Epithelial cell of prostate (primary cell): Measurements from ENCODE around the gene GNG13.

ENCODE experiments used
- DNase-seq: peaks from one replicate; pipeline ENCODE4 v3.0.0-alpha.2; 2011; ENCODE audit warnings: low read depth, low spot score
- H3K27ac ChIP-seq: fragments of 450-650 bp; 2 replicates; pipeline ENCODE4 v1.5.1; 2017; ENCODE audit warnings: mild to moderate bottlenecking

GNG13 gene

DNA sequence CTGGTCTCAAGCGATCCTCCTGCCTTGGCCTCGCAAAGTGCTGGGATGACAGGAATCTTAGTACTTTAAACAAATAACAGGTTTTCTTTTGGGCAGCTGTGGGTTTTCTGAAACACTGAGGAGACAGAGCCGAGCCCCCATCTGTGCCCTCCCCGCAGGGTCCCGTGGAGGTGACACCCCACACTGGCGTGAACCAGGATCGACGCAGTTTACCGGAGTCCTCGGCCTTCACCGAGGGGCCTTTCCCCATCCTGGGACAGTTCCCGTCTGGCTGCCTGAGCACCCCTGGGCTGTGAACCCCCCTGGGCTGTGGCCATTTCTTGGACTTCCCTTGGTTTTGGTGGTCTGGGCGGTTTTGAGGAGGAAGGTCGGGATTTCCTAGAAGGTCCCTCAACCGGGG, 15.3 kb upstream of the GNG13 start:
- DNase-seq, result no peak
- no peak overlapping the region for H3K27ac ChIP-seq

DNA sequence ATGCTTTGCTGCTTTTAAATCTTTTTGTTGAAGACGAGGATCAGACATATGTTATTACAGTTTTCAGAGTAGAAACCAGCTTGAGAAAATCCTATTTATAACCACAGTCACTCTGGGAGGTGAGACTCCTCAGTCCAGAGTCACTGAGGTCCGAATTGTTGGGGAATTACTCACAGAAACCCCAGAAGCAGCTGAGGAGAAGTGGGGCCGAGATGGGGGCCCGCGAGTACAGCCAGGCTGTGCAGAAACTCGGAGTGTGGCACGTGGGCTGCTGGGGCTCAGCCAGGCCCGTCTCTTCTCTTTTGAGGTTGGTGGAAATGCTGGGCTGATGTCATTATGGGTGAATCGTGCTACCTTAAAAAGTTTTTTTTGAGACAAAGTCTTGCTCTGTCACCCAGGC, 14.4 kb upstream of the GNG13 start:
- no peak overlapping the region for H3K27ac ChIP-seq
- no peak for DNase-seq

DNA sequence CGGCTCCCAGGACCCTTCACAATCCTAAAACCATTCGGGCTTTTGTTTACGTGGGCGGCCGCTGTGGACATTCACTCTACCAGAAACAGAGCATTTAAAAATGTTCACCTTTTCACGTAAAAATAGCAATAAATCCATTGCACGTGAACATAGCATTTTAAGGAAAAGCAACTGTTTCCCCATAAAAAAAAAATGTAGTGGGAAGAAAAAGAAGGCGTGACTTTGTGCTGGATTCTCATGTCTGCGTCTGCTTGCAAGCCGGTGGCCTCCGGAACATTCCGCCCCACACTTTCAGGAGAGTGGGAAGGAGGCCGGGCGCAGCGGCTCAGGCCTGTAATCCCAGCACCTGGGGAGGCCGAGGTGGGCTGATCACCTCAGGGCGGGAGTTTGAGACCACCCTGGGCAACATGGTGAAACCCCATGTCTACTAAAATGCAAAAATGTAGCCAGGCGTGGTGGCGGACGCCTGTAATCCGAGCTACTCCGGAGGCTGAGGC, 13.4 kb upstream of the GNG13 start:
- no peak overlapping the region for H3K27ac ChIP-seq
- no peak for DNase-seq

DNA sequence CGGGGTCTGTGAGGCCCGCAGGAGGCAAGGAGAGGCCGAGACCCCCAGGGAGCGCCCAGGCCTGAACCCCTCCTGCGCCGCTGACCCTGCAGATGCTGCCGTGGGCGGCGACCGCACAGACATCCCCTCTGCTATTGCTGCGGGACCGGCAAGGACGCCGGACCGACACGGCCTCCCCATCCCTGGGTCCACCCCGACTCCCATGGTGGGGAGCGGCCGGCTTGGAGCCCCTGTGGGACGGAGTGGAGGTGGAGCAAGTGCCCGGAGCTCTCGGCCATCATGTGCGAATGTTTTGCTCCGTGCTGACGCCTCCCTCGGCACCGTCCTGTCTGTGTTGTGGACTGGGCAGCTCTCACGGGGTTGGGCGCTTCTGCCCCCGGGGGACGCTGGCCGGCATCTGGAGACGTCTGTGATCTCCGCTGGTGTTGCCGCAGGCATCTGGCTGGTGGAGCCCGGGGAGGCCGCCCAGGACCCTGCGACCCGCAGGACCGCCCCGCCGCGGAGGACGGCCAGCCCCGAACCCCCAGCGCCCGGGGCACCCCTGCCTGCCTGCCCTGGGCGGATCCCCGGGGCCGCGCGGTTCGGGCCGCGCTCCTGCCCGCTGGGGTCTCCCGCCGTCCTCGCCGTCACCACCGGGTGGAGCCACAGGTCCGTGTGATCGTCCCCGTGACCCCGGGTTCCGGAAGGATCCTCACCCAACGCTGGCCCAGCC, 12.8 kb upstream of the GNG13 start:
- no peak for DNase-seq
- no peak overlapping the region for H3K27ac ChIP-seq

DNA sequence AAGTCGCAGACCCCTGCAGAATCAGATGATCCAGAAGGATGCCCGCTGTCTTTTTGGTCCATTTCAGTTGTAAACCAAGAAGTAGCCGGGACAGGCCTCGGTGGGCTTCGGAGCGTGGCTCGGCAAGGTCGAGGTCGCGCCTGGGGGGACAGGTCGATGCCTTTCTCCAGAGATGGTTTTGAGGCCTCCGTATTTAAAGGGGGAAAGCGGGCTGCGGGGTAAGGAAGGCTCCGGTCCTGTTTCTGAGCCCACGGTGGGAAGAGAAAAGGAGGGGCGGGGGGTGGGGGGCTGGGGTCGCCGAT, 7.5 kb upstream of the GNG13 start:
- no peak overlapping the region for H3K27ac ChIP-seq
- DNase-seq, result no peak

DNA sequence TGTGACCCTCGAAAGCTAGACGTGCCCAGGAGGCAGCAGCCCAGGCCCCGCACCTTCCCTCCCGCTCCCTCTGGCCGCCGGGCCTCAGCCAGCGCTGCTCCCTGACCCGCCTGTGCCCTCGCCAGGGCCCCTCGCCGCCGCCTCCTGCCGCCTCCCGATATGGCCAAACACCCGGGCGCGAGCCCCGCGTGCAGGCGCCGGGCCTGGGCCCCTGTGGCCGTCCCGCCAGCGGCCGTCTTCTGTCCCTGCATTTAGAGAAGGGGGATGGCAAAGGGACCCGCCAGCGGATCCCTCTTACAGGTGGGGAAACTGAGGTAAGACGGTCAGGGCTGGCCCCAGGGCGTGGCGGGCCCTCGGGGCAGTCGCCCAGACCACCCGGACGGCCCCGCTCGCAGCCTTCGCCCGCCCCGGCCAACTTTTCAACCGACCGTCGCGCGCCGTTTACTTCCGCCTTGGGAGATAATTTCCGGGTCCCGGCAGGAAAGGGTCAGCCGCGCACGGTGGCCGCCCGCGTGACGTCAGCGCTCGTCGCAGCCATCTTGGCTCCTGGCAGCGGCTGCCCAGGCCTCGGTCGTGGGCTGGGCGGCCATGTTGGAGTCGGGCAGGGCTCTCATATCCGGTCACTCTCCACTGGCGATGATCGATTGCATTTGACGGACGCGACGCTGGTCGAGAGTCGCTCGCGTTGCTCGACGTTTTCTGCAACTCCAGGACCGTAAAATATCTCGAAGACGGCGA, 7.0 kb upstream of the GNG13 start:
- DNase-seq, result peak; percentile 51
- H3K27ac ChIP-seq, result peak overlapping the region; percentile 64

DNA sequence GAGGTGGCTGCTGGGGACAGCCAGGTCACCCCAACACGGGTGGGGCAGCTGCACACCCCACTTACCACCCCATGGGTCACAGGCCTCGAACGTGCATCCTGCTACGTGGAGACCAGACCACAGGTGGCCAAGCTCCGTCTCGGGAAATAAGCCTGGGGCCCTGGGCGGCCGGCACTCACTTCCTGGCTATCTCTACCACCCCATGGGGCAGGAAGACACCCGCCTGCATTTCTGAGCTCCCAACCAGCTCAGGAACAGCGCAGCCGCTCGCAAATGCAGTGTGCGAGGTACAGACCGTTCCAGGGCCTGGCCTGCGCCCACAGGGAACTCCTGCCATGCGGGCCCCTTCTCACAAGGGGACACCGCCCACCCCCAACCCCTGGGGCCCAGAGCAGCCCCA, 4.9 kb upstream of the GNG13 start:
- no peak for DNase-seq
- H3K27ac ChIP-seq, result no peak overlapping the region

DNA sequence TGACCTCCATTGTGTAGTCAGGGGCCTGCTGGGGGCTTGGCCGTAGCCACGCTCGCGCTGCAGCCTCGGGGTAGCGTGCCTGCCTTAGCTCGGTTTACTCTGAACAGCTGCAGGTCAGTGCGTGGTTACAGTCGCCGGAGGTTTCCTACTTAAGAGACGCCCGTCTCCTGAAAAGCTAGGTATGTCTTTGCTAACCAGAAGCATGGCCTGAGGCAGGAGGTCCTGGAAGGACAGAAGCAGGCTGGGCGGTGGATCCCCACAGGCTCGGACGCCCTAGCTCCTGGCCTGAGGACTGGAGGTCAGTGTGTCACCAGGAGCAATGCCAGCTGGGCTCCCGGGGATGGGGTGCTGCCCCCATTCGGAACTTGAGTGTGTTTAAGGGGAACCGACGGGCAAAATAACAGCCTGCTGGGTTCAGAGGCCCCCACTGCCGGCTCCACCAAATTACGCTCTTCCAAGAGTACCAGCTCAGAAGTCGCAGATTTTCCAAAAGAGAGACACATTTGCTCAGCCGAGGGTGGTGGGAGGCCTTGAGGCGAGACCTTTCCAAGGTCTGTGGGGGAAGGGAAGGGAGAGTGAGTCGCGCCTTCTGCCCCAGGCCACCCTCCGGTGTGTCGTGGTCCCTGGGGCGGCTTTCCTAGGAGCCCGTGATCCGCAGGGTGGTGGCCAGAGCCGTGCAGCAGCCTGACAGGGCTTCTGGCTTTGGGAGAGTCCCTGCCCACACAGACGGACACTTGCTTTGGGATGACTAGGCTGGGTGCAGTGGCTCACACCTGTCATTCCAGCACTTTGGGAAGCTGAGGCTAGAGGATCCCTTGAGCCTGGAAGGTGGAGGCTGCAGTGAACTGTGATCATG, 3.9 kb upstream of the GNG13 start:
- no peak overlapping the region for H3K27ac ChIP-seq
- DNase-seq, result no peak

DNA sequence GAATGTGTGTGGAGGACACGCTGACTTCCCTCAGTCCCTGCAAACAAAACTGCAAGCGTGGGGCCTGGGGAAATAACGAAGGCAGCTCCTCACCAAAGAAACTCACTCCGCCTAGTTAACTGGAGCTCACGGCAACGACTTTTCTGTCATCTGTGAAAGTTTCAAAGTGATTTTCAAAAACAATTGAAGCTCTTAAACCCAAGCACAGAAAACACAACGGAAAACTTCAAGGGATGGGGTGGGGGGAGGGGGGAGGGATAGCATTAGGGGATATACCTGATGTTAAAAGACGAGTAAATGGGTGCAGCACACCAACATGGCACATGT, 3.2 kb upstream of the GNG13 start:
- H3K27ac ChIP-seq, result no peak overlapping the region
- no peak for DNase-seq

DNA sequence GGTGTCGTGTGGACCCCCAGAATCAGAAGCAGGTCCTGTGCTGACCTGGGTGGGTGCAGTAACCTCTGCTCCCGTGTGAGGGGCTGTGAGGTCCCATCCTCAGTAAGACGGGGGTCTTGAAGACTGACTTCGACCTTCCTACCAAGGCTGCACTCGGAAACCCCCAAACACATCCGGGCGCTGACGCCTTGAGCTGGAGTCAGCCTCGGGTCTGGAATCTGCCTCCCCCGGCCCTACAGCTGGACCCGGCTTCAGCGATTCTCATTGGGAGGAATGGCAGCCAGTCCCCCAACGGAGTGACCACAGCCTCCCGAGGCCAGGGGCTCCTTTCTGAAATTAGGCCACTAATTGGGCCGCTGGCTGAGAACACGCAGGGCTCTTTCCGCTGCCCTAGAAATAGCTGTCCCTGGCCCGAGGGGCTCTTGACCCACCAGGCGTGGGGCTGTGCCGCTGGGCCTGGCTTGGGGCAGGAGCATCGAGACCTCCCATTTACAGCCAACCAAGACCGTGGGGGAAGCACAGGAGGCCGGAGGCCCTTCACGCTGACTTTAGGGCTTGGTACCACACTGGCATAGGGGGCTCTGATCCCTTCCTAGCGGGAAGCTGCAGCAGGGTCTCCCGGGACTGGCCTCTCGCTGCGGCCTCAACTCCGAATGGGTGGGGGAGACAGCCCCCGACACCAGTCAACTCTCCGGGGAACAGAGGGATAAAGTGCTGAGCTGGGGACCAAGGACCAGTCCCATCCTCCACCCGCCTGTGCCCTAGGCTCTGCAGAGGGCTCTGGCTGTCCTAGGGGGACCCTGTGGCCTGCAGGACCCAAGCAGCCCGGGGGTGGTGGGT, 2.6 kb upstream of the GNG13 start:
- H3K27ac ChIP-seq, result no peak overlapping the region
- DNase-seq, result no peak

DNA sequence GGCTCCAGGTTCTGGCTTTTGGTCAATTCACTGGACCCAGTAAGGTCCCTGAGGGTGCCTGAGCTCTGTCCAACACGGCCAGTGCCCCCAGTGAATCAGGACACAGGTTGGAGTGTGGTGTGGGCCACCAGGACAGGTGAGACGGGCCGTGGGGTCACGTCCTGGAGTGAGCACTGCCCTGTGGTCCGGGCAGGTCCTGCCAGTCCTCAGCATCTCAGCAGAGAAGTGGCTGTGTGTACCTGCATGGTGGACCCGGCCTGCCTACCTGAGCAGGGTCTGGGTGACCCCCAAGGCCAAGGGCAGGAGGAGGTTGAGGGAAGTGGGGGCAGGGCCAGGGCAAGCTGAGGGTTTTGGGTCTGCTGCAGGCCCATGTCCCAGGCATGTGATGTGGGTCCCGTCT, 1.9 kb upstream of the GNG13 start:
- no peak overlapping the region for H3K27ac ChIP-seq
- no peak for DNase-seq

DNA sequence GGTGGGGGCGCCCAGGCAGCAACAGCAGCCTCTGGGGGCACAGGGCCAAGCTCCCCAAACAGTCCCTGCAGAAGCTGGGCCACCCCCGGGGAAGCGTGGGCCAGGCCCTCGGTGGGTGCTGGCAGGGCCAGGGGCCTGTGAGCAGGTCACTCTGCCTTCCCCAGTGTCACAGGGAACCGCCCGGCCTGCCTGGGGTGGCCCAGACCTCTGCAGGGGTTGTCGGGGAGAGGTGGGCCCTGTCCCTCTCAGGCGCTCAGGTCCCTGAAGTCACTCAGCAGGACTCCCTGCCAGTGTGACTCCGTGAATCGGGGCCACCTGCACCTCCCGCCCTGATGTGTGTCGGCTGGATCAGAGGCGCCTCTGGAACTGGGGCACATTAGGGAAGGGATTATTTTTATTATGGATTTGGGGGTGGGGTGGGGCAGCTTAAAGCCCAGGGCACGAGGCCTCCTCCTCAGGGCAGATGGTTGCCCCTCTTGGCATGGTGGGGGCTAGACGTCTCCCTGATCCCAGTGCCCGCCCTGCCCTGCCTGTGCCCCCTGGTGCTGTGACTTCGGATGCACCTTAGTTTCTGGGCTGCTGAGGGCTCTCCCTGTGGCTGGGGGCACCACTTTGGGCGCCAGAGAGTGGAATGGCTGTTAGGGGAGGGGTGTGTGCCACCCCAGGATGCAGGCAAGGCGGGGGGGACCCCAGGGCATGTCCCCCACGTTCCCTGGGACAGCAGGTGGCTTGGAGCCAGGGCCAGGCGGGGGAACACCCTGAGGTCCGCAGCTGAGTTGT, 1.2 kb upstream of the GNG13 start:
- DNase-seq, result no peak
- H3K27ac ChIP-seq, result no peak overlapping the region

DNA sequence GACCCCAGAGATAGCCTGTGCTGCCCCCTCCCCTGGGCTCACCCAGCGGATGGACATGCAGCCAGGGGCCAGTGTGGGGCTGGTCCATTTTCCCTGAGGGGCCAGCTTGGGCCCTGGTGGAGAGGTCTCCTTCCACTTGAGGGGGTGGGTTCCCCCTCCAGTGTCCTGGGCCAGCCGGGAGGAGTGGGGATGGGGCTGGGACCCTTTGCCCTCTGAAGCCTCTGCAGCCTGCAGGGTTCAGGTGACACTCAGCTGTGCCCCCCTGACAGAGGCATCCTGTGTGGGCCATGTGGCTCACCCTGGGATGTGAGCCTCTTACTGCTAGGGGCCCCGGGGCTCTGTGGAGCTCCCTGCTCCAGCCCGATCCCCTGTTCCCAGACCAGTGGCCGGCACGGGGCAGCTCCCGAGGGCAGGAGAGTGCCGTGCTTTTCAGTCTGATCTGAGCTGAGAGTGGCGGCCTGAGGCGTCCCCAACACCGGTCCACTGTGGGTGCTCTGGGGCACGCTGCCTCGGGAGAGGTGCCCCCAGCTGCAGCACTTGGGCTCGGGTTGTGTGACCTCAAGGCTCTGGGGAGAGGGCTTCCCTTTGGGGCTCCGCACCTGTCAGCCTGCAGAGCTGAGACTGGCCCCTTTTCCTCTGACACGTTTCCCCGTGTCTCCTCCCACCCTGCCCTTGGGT, 439 bp upstream of the GNG13 start:
- no peak overlapping the region for H3K27ac ChIP-seq
- DNase-seq, result no peak

DNA sequence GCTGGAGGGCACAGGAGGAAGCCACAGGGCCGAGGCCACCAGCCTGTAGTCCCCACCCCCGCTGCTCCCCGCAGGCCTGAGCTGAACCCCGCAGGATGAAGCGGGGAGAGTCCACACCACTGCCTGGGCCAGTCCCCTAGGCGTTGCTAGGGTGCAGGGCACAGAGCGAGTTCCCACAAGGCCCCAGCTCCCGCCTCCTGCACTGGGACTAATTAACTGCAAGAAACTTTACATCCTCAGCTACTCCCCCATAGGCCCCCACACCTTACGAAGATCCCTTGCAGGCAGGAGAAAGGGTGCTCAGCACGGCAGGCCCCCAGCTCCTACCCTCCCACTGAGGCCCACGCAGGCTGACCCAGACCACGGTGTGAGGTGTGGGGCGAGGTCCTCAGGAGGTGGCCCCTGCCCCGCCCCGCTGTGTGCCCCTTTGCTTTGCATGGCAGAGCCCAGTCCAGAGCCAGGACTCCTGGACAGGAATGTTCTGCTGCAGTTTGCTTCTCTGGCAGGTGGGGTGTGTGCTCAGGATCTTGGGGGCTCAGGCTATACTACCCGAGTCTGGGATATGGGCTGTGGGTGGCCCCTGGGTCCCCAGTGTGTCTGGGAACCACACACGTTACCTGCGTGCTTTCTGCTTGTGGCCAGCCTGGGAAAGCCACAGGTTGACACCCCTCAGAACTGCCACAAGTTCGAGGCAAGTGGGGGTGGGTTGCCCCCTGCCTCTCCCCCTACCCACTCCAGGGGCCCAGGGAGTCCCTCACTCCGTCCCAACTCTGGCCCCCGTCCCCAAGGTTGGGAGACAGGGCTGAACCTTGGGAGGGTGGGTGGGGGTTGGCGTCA, 1.2 kb downstream of the GNG13 start:
- H3K27ac ChIP-seq, result no peak overlapping the region
- no peak for DNase-seq

DNA sequence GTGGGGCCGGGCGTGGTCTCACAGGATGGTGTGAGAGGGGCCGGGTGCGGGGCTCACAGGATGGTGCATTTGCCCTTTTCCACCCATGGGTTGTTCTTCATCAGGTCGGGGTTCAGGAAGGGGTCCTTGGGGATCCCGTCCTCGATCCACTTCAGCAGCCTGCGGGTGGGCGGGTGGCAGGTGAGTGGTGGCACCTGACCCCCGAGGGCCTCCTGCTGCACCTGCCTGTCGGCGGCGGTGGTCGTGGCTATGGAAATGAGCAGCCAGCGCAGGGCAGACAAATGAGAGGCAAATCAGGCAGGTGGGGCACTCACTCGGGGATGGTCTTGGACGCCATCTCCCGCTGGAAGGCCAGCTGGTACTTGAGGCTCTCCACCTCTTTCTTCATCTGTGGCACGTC, 1.9 kb downstream of the GNG13 start:
- H3K27ac ChIP-seq, result no peak overlapping the region
- DNase-seq, result no peak

DNA sequence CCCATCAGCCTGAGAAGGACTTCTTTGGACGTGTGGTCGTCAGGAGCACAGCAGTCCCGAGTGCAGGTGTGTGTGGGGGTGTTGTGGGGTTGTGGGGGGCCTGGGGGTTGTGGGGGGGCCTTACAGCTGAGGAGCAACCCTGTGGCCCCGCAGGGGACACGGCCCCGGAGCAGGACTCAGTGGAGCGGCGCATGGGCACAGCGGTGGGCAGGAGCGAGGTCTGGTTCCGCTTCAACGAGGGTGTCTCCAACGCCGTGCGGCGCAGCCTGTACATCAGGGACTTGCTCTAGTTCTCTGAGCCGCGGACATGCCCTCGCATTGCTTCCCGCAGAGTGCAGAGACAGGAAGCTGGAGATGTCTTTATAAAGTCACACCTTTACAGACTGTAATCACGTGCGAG, 2.8 kb downstream of the GNG13 start:
- DNase-seq, result no peak
- no peak overlapping the region for H3K27ac ChIP-seq

DNA sequence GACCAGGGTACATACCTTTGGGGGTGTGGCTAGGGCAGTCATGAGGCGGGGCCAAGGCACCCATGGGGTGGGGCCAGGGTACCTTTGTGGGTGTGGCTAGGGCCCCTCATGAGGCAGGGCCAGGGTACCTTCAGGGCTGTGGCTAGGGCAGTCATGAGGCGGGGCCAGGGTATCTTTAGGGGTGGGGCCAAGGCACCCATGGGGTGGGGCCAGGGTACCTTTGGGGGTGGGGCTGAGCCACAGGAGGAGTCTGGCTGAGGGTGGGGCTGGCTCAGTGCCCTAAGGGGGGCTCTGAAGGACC, 3.5 kb downstream of the GNG13 start:
- no peak overlapping the region for H3K27ac ChIP-seq
- DNase-seq, result no peak

DNA sequence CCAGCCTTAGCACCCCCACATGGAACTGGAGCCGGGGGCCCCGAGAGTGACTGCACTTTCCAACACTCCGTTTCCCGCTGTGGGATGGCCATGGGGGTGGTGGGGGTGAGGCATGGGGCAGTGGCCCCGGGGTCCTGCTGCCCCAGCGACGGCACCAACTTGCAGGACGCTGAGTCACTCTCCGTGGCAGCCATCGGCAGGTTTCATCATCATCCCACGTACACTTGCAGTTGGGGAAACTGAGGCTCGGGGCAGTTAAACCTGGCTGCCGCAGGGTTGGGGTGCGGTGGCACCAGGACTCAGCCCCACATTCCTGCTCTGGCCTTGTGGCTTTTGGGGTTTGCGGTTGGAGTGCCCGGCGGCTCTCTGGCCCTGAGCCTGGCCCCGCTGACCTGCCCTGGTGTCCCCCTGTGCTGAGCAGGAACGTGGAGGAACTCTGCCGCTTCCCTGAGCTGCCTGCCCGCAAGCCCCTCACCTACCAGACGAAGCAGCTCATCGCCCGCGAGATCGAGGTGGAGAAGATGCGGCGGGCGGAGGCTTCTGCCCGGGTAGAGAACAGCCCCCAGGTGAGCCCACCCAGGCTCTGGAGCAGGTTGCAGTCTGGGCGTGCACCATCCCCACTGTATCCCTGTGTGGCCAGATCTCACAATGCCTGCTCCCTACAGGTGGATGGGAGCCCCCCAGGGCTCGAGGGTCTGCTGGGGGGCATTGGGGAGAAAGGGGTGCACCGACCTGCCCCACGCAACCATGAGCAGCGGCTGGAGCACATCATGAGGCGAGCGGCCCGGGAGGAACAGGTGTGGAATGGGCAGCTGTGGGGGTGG, 4.0 kb downstream of the GNG13 start:
- no peak overlapping the region for H3K27ac ChIP-seq
- DNase-seq, result no peak
